Measurements from ENCODE around the gene RALY.

DNA sequence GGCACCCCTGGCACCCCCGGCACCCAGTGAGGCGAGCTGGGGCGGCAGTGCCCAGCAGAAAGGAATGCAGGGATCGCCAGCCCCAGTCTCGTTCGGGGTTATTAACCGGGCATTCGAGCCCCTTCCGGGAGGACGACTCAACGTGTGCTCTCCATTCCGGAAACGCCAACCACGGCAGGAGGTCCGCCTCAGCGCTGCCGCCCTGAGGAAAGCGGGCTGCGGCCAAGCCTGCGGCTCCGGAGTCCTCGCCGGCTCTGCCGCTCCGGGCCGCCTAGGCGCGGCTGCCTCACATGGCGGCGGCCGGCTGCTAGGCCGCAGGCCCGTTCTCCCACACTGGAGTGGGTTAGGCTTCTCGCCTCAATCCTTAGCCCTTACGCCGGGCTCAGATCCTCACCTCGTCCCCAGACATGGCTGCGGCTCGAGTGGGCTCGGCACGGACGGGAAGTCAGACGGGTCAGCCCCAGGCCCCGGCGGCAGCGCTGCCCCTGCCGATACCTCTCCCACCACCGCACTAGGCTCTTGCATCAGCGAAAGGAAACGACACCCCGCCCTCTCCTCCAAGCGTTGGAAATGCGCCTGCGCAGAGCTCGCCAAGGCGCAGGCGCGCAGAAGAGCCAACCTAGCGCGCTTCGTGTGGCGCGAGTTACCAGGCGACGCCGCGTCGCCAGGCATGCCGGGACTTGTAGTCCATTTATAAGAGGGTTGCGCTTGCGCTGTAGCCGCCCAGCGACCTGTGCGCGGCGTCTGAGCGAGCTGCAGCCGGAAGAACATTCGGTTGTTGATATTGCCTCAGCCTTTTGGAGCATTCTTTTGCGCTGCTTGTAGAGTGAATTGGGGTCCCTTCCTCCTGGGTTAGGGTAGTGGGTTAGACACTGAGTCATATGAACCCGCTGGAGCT lies 118.2 kb downstream of the RALY start, which contains the start of gene EIF2S2:
- TF ChIP-seq, protein P1, sequence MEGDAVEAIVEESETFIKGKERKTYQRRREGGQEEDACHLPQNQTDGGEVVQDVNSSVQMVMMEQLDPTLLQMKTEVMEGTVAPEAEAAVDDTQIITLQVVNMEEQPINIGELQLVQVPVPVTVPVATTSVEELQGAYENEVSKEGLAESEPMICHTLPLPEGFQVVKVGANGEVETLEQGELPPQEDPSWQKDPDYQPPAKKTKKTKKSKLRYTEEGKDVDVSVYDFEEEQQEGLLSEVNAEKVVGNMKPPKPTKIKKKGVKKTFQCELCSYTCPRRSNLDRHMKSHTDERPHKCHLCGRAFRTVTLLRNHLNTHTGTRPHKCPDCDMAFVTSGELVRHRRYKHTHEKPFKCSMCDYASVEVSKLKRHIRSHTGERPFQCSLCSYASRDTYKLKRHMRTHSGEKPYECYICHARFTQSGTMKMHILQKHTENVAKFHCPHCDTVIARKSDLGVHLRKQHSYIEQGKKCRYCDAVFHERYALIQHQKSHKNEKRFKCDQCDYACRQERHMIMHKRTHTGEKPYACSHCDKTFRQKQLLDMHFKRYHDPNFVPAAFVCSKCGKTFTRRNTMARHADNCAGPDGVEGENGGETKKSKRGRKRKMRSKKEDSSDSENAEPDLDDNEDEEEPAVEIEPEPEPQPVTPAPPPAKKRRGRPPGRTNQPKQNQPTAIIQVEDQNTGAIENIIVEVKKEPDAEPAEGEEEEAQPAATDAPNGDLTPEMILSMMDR (IDR thresholded peaks at IDR 0.05): no peak
- peak; percentile 86 for TF ChIP-seq POLR2AphosphoS5 (IDR thresholded peaks at IDR 0.05; ENCODE audit: low read depth, low read length)
- 0 out of 4 replicates have a peak, but pooled peaks of 1 of the 2 experiments have one; percentile 47 for TF ChIP-seq REST (IDR thresholded peaks at IDR 0.05; ENCODE audit: insufficient read depth in 1 of 2, low read depth in 2 of 2, low read length in 1 of 2)
- TF ChIP-seq SIN3A (IDR thresholded peaks at IDR 0.05; ENCODE audit: borderline replicate concordance, insufficient read depth, low read depth, low read length): 0 out of 2 replicates have a peak, but pooled peaks have one; percentile 44
- TF ChIP-seq TCF7L2 (IDR thresholded peaks at IDR 0.05; ENCODE audit: low read depth, low read length): no peak
